Panc1 (cell line): ENCODE data around the gene PROM2. TPM values are rescaled to one million over a fixed set of nuclear protein-coding genes. Genes with fewer than 3 reads are reported as not detected.

Source experiments
- ATAC-seq: fragments of 200-7000 bp; cut with Tn5 transposase; 2 replicates; pipeline ENCODE4 v1.9.1; 2020; ENCODE audit warnings: mild to moderate bottlenecking, moderate library complexity
- BruUV-seq: library from RNA; stranded (reverse); fragments of 400-500 nt; replicated peaks from 2 replicates; lab custom pipeline; 2021; lab: Mats Ljungman, UMichigan
- CTCF ChIA-PET: fragments of 300-600 bp; sonication (Branson Sonifier 250); formaldehyde crosslinking; loops from one replicate; lab custom pipeline; 2022; ENCODE audit warnings: antibody characterized with exemption; lab: Charles Lee
- POLR2A ChIA-PET: fragments of 300-600 bp; sonication (Branson Sonifier 250); formaldehyde crosslinking; loops from one replicate; lab custom pipeline; 2022; ENCODE audit warnings: antibody characterized with exemption; lab: Charles Lee
- DNase-seq: peaks from one replicate; pipeline ENCODE4 v3.0.0-alpha.2; 2010; ENCODE audit warnings: low read depth, low spot score
- H3K27ac ChIP-seq: 2 replicates; pipeline ENCODE4 v1.5.1; 2011; ENCODE audit warnings: mild to moderate bottlenecking, low read length, inconsistent platforms
- H3K27me3 ChIP-seq: fragments of 200-500 bp; sonication (Bioruptor generic); 2 replicates; pipeline ENCODE4 v1.6.0; 2014; ENCODE audit warnings: low read length, inconsistent platforms; ENCODE audit not compliant: control insufficient read depth, insufficient read depth
- H3K36me3 ChIP-seq: fragments of 200-500 bp; sonication (Bioruptor generic); 2 replicates; pipeline ENCODE4 v1.5.1; 2014; ENCODE audit warnings: inconsistent platforms, mild to moderate bottlenecking, low read length, moderate library complexity; ENCODE audit not compliant: control insufficient read depth, insufficient read depth
- H3K4me1 ChIP-seq: 2 replicates; pipeline ENCODE4 v1.5.1; 2011; ENCODE audit warnings: inconsistent platforms, mild to moderate bottlenecking, low read length, moderate library complexity; ENCODE audit not compliant: control insufficient read depth, insufficient read depth
- H3K4me3 ChIP-seq, 2 experiments: 2 replicates each; pipeline ENCODE4 v1.5.1; 2011 to 2012; ENCODE audit warnings: low read depth in 2 of 2, low read length in 2 of 2, mild to moderate bottlenecking in 2 of 2, inconsistent platforms in 1 of 2, moderate library complexity in 1 of 2
- H3K9me3 ChIP-seq: fragments of 200-500 bp; sonication (Bioruptor generic); 2 replicates; pipeline ENCODE4 v1.5.1; 2014; ENCODE audit warnings: low read depth, mild to moderate bottlenecking, inconsistent platforms, low read length, moderate library complexity; ENCODE audit not compliant: control insufficient read depth, insufficient read depth
- POLR2AphosphoS5 ChIP-seq: IDR thresholded peaks from 2 replicates; pipeline ENCODE4 v1.6.1; 2012; ENCODE audit warnings: mild to moderate bottlenecking, low read depth, low read length, moderate library complexity
- SIN3A ChIP-seq: IDR thresholded peaks from 2 replicates; pipeline ENCODE4 v1.6.1; 2012; ENCODE audit warnings: low read depth, mild to moderate bottlenecking, low read length, moderate library complexity, borderline replicate concordance; ENCODE audit not compliant: insufficient read depth
- TCF7L2 ChIP-seq: IDR thresholded peaks from 2 replicates; pipeline ENCODE4 v1.6.1; 2011; ENCODE audit warnings: mild to moderate bottlenecking, low read depth, low read length, inconsistent platforms
- in situ Hi-C: cut with HindIII; loops from 2 replicates; pipeline ENCODE4 v1.10.0; 2016; ENCODE audit warnings: low sequenced_read_pairs, low pct_unique_long_range_greater_than_20kb
- intact Hi-C: fragments of 100-400 bp; cut with micrococcal nuclease; formaldehyde crosslinking; loops from one replicate; pipeline ENCODE4 v1.10.0; 2022; ENCODE audit not compliant: unreplicated experiment
- total RNA-seq: library from RNA; stranded (reverse); gene quantifications from one replicate; pipeline ENCODE4 v1.2.1, GENCODE V29; 2021; ENCODE audit not compliant: unreplicated experiment
- TF ChIP-seq, protein P1 (sequence below), 2 experiments: IDR thresholded peaks; 2 replicates each; pipeline ENCODE4 v1.6.1; 2011 to 2012; ENCODE audit warnings: low read depth in 2 of 2, control low read depth in 1 of 2, low read length in 1 of 2, mild to moderate bottlenecking in 1 of 2, moderate library complexity in 1 of 2; ENCODE audit not compliant: insufficient read depth in 1 of 2
- TF ChIP-seq, protein P2 (sequence below): fragments of 450-650 bp; IDR thresholded peaks from 2 replicates; pipeline ENCODE4 v1.5.1; 2017; ENCODE audit warnings: mild to moderate bottlenecking

The PROM2 gene
- total RNA-seq, 1 experiment from 2014 or later = 1.4 TPM

DNA sequence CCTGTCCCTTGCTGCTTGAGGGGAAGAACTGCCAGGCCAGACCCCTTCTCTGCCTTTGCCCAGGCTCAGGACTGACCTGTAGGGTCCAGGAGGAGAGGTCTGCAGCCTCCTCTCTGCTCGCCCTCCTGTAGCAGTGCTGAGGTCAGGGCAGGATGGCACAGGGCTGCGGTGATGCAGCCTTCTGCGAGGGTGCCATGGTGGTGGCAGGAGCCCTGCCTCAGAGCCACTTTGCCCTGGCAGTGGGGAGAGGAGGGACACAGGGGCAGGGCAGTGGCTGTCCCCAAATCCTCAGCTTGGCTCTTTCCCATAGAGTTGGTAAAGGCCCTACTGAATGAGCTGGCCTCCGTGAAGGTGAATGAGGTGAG, 884 bp downstream of the PROM2 start:
- POLR2A ChIA-PET = no interaction called here
- intact Hi-C loops (no loop called here), in situ Hi-C loops (no loop called here)
- no peak for DNase-seq
- Histone ChIP-seq H3K27ac (no peak overlapping the region), H3K4me3 (no peak overlapping the region), H3K36me3 (no peaks in the 10 kb centered on the region), H3K4me1 (no peaks in the 10 kb centered on the region), H3K27me3 (no peaks in the 10 kb centered on the region), H3K9me3 (no peaks in the 10 kb centered on the region)
- no peak for TF ChIP-seq TCF7L2
- no peak for TF ChIP-seq SIN3A
- no peak for TF ChIP-seq POLR2AphosphoS5
- TF ChIP-seq, protein P1, sequence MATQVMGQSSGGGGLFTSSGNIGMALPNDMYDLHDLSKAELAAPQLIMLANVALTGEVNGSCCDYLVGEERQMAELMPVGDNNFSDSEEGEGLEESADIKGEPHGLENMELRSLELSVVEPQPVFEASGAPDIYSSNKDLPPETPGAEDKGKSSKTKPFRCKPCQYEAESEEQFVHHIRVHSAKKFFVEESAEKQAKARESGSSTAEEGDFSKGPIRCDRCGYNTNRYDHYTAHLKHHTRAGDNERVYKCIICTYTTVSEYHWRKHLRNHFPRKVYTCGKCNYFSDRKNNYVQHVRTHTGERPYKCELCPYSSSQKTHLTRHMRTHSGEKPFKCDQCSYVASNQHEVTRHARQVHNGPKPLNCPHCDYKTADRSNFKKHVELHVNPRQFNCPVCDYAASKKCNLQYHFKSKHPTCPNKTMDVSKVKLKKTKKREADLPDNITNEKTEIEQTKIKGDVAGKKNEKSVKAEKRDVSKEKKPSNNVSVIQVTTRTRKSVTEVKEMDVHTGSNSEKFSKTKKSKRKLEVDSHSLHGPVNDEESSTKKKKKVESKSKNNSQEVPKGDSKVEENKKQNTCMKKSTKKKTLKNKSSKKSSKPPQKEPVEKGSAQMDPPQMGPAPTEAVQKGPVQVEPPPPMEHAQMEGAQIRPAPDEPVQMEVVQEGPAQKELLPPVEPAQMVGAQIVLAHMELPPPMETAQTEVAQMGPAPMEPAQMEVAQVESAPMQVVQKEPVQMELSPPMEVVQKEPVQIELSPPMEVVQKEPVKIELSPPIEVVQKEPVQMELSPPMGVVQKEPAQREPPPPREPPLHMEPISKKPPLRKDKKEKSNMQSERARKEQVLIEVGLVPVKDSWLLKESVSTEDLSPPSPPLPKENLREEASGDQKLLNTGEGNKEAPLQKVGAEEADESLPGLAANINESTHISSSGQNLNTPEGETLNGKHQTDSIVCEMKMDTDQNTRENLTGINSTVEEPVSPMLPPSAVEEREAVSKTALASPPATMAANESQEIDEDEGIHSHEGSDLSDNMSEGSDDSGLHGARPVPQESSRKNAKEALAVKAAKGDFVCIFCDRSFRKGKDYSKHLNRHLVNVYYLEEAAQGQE (IDR thresholded peaks at IDR 0.05; ENCODE audit: insufficient read depth in 1 of 2, low read depth in 2 of 2, low read length in 1 of 2) = no peak
- TF ChIP-seq, protein P2, sequence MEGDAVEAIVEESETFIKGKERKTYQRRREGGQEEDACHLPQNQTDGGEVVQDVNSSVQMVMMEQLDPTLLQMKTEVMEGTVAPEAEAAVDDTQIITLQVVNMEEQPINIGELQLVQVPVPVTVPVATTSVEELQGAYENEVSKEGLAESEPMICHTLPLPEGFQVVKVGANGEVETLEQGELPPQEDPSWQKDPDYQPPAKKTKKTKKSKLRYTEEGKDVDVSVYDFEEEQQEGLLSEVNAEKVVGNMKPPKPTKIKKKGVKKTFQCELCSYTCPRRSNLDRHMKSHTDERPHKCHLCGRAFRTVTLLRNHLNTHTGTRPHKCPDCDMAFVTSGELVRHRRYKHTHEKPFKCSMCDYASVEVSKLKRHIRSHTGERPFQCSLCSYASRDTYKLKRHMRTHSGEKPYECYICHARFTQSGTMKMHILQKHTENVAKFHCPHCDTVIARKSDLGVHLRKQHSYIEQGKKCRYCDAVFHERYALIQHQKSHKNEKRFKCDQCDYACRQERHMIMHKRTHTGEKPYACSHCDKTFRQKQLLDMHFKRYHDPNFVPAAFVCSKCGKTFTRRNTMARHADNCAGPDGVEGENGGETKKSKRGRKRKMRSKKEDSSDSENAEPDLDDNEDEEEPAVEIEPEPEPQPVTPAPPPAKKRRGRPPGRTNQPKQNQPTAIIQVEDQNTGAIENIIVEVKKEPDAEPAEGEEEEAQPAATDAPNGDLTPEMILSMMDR = no peak
- no peak for ATAC-seq
- CTCF ChIA-PET = no interaction called here
- no TSS peak for BruUV-seq

DNA sequence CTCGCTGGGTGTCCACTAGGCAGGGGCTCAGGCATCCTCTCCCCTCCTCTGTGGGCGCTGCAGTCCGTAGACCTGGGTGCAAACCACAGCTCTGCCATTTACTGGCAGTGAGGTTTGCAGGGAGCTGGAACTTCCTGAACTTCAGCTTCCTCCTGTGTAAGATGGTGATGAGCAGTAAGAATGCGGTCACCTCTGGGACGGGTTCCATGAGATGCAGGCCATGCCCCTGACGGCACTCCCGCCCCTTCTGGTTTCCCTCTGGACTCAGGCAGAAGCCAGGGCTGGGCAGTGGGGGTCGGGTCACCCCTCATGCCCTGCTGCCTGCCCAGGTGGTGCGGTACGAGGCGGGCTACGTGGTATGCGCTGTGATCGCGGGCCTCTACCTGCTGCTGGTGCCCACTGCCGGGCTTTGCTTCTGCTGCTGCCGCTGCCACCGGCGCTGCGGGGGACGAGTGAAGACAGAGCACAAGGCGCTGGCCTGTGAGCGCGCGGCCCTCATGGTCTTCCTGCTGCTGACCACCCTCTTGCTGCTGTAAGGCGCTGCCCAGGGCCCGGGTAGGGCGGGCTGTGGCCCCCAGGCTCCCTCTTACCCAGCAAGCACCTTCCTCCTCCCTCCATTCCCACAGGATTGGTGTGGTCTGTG, 1.5 kb downstream of the PROM2 start:
- Histone ChIP-seq H3K27ac (no peak overlapping the region), H3K4me3 (no peak overlapping the region), H3K27me3 (no peaks in the 10 kb centered on the region), H3K36me3 (no peaks in the 10 kb centered on the region), H3K4me1 (no peaks in the 10 kb centered on the region), H3K9me3 (no peaks in the 10 kb centered on the region)
- intact Hi-C loops = no loop called here
- DNase-seq (no peak), ATAC-seq (no peak)
- TF ChIP-seq, protein P1 (IDR thresholded peaks at IDR 0.05; ENCODE audit: insufficient read depth in 1 of 2, low read depth in 2 of 2, low read length in 1 of 2) = no peak
- no peak for TF ChIP-seq TCF7L2
- no peak for TF ChIP-seq SIN3A
- TF ChIP-seq, protein P2 = no peak
- TF ChIP-seq POLR2AphosphoS5 = no peak
- POLR2A ChIA-PET = no interaction called here
- CTCF ChIA-PET = no interaction called here
- no TSS peak for BruUV-seq
- in situ Hi-C loops = no loop called here
